Measurements from ENCODE around the gene NRAP.

NRAP gene

DNA sequence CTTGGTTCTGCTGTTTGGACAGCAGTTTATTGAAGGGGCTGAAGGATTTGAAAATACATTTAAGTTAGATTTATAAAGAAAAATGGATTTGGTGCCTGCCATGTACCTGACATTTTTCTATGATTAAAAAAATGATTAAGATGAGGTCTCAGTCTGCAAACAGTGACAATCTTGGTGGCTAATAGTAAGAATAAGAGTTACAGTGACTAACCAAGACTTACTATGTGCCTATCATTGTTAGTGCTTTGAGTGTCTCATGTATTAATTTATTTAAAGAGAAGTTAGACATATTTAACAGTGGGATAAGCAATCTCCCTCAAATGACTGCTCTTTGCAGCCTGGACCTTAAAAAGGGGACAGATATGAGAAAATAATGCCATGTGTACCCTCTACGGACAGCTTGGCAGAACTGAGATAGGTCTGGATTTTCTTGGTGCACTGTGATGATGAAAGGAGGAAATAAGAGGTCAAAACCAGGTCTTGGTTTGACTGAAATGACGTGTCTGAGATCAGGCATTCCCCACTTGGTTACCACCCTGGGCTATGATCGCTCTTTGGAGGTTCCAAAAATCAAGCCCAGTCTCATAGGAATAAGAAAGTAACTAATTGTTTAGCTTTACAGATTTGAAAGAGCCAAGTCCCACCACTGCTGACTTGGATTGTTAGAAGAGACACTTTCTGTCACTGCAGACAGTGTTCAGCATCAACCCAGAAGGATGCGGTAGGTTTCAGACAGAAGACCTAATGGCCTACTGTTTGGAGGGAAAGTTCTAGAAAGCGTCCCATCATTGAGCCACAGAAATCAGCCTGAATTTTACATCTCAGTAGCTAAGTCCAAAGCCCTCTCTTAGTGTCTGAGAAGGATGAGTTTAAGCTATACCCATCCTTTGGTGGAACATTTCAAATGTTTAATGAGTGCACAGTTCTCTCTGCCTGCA lies 18.0 kb upstream of the NRAP start:
- DNase-seq (ENCODE audit: extremely low read depth, insufficient read length), result peak; percentile 56
- TF ChIP-seq CTCF (IDR thresholded peaks at IDR 0.05; ENCODE audit: insufficient read depth, low read length, poor library complexity, severe bottlenecking), result no peak
- H3K36me3 ChIP-seq (ENCODE audit: control insufficient read depth, insufficient read depth, low read length), result no peaks in the 10 kb centered on the region
- H3K27me3 ChIP-seq (replicated peaks; ENCODE audit: control insufficient read depth, insufficient read depth, low read length), result no peaks in the 10 kb centered on the region
- H3K4me3 ChIP-seq (replicated peaks; ENCODE audit: low read depth, low read length), result peak overlapping the region; percentile 71

DNA sequence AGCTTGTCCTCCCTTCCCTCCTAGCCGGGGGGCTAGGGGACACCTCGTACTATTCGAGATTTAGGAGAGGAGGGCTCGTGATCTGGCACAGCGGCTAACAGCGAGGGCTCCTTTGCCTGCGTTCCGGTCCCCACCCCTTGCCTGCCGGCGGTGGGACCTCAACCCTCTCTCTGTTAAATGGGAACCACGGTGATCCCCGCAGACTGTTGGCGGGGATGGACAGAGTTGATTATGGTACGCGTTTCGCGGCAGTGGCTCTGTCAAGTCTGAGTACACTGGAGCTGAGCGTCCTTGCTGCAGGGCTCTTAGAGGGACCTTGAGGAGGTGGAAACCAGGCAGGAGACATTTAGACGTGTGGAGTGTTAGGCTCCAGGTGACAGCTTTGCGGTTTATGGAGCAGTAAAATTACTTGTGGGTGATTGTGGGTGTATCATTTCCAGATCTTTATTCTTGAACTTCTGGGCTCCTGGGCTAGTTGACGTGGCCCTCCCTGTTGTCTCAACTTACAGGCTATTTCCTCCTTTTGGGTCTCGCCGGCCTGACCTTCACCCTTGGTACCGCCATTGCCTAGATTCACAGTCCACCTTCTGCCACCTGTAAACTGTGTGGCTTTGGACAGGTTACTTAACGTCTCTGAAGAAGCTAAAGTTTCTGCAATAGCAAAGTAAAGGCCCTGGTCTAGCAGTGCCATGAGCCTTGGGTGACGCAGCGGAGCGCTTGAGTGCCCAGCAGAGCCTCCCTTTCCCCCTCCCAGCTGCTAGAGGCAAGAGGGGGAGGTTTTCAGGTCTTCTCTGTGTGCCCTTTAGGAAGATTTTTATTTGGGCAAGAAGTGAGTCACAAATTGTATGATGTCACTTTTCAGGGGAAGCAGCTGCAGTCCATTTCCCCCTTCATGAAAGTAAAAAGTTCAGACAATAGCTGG lies 16.6 kb upstream of the NRAP start:
- Histone ChIP-seq H3K27me3 (replicated peaks; ENCODE audit: control insufficient read depth, insufficient read depth, low read length) (no peaks in the 10 kb centered on the region), H3K4me3 (replicated peaks; ENCODE audit: low read depth, low read length) (peak overlapping the region; percentile 71), H3K36me3 (ENCODE audit: control insufficient read depth, insufficient read depth, low read length) (no peaks in the 10 kb centered on the region)
- no peak for TF ChIP-seq CTCF (IDR thresholded peaks at IDR 0.05; ENCODE audit: insufficient read depth, low read length, poor library complexity, severe bottlenecking)
- DNase-seq (ENCODE audit: extremely low read depth, insufficient read length), result peak; percentile 76

GRCh38 chr10:113679463-113680189 lies 15.8 kb upstream of the NRAP start, which contains the start of gene CASP7:
Gene CASP7, plus strand, starts transcription at chr10:113679912. Its CDS starts 17,582 bp downstream, at chr10:113697494.
- TF ChIP-seq CTCF (IDR thresholded peaks at IDR 0.05; ENCODE audit: insufficient read depth, low read length, poor library complexity, severe bottlenecking), result peak; percentile 61
- peak; percentile 89 for DNase-seq (ENCODE audit: extremely low read depth, insufficient read length)
- peak within 1 kb of the TSS; percentile 71 for H3K4me3 ChIP-seq (replicated peaks; ENCODE audit: low read depth, low read length)
- no peaks in the 10 kb centered on the region for H3K27me3 ChIP-seq (replicated peaks; ENCODE audit: control insufficient read depth, insufficient read depth, low read length)
- H3K36me3 ChIP-seq (ENCODE audit: control insufficient read depth, insufficient read depth, low read length), result no peaks in the 10 kb centered on the region

GRCh38 chr10:113666682-113667252 lies 2.9 kb upstream of the NRAP start:
- DNase-seq (ENCODE audit: extremely low read depth, insufficient read length), result peak; percentile 49

More at GRCh38 chr10:113666682-113667252, 2.9 kb upstream of the NRAP start:
- TF ChIP-seq CTCF (IDR thresholded peaks at IDR 0.05; ENCODE audit: insufficient read depth, low read length, poor library complexity, severe bottlenecking), result no peak
- no peaks in the 10 kb centered on the region; the same call in 1 of the 2 replicates for H3K27me3 ChIP-seq (replicated peaks; ENCODE audit: control insufficient read depth, insufficient read depth, low read length)
- no peaks in the 10 kb centered on the region for H3K36me3 ChIP-seq (ENCODE audit: control insufficient read depth, insufficient read depth, low read length)
- H3K4me3 ChIP-seq (replicated peaks; ENCODE audit: low read depth, low read length), result no peak overlapping the region
